PFSK-1 (cell line): Measurements from ENCODE around the gene CLIP4.

Source experiments
- FOXP2 ChIP-seq: optimal IDR thresholded peaks from 2 replicates; pipeline ENCODE3; 2011; ENCODE audit warnings: borderline replicate concordance, control low read depth, inconsistent platforms; ENCODE audit not compliant: insufficient read depth; ENCODE audit errors: extremely low read length, extremely low read depth
- POLR2AphosphoS5 ChIP-seq: IDR thresholded peaks from 2 replicates; pipeline ENCODE4 v1.6.1; 2012; ENCODE audit warnings: low read depth, mild to moderate bottlenecking, control low read depth, low read length, moderate library complexity
- SIN3A ChIP-seq: IDR thresholded peaks from 2 replicates; pipeline ENCODE4 v1.6.1; 2012; ENCODE audit warnings: mild to moderate bottlenecking, low read length, moderate library complexity, borderline replicate concordance; ENCODE audit not compliant: insufficient read depth
- TAF1 ChIP-seq: IDR thresholded peaks from 2 replicates; pipeline ENCODE4 v1.6.1; 2012; ENCODE audit warnings: low read length, control low read depth, borderline replicate concordance; ENCODE audit not compliant: insufficient read depth
- TF ChIP-seq, protein P1 (sequence below), 2 experiments: IDR thresholded peaks; 2 replicates each; pipeline versions ENCODE4 v1.6.1 to v1.8.0; 2011 to 2012; ENCODE audit warnings: low read depth in 2 of 2, low read length in 2 of 2, control low read depth in 1 of 2, inconsistent platforms in 1 of 2, mild to moderate bottlenecking in 1 of 2, moderate library complexity in 1 of 2; ENCODE audit not compliant: insufficient read depth in 1 of 2

CLIP4 gene

DNA sequence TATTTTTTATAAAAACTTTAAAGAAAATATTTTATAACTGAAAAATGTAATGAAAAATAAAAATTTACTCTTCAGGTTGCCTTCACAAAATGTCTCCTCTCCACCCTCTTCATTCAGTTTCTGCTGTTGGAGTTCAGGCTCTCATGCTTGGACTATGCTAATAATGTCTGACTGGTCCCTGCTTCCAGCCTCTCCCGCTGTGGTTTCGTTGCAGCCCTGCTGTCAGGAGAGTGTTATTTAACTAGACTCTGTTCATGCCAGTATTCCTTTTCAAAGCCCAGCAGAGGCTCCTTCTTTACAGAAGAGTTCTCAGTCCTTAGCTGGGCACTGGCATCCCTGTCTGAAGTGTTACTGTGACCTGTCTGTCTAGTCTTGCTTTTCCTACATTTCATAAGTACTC, 40.4 kb downstream of the CLIP4 start:
- TF ChIP-seq TAF1 (no peak), SIN3A (no peak), FOXP2 (no peak), POLR2AphosphoS5 (no peak)
- TF ChIP-seq, protein P1, sequence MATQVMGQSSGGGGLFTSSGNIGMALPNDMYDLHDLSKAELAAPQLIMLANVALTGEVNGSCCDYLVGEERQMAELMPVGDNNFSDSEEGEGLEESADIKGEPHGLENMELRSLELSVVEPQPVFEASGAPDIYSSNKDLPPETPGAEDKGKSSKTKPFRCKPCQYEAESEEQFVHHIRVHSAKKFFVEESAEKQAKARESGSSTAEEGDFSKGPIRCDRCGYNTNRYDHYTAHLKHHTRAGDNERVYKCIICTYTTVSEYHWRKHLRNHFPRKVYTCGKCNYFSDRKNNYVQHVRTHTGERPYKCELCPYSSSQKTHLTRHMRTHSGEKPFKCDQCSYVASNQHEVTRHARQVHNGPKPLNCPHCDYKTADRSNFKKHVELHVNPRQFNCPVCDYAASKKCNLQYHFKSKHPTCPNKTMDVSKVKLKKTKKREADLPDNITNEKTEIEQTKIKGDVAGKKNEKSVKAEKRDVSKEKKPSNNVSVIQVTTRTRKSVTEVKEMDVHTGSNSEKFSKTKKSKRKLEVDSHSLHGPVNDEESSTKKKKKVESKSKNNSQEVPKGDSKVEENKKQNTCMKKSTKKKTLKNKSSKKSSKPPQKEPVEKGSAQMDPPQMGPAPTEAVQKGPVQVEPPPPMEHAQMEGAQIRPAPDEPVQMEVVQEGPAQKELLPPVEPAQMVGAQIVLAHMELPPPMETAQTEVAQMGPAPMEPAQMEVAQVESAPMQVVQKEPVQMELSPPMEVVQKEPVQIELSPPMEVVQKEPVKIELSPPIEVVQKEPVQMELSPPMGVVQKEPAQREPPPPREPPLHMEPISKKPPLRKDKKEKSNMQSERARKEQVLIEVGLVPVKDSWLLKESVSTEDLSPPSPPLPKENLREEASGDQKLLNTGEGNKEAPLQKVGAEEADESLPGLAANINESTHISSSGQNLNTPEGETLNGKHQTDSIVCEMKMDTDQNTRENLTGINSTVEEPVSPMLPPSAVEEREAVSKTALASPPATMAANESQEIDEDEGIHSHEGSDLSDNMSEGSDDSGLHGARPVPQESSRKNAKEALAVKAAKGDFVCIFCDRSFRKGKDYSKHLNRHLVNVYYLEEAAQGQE (IDR thresholded peaks at IDR 0.05; ENCODE audit: insufficient read depth in 1 of 2, low read depth in 2 of 2, low read length in 2 of 2) = no peak

GRCh38 chr2:29157131-29157530, 41.9 kb downstream of the CLIP4 start:
- TF ChIP-seq, protein P1 (IDR thresholded peaks at IDR 0.05; ENCODE audit: insufficient read depth in 1 of 2, low read depth in 2 of 2, low read length in 2 of 2) = no peak
- no peak for TF ChIP-seq TAF1
- no peak for TF ChIP-seq FOXP2
- no peak for TF ChIP-seq POLR2AphosphoS5

GRCh38 chr2:29159125-29159524, 43.9 kb downstream of the CLIP4 start:
- no peak for TF ChIP-seq FOXP2
- no peak for TF ChIP-seq TAF1
- TF ChIP-seq POLR2AphosphoS5 = no peak
- TF ChIP-seq SIN3A = no peak
- TF ChIP-seq, protein P1 (IDR thresholded peaks at IDR 0.05; ENCODE audit: insufficient read depth in 1 of 2, low read depth in 2 of 2, low read length in 2 of 2) = no peak

DNA sequence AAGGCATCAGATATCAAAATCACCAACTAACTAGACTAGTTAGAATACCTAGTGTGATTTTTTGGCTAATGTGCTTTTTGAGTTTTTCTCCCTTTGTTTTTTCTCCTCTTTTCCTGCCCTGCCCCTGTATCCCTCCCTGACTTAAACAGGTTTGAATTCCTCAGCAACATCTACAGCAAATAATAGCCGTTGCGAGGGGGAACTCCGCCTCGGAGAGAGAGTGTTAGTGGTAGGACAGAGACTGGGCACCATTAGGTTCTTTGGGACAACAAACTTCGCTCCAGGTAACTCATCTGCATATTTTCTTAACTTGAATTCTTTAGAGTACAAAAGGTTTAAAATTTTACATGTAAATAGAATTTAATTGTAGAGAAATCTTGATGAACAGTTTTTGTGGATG, 45.0 kb downstream of the CLIP4 start:
- TF ChIP-seq, protein P1 (IDR thresholded peaks at IDR 0.05; ENCODE audit: insufficient read depth in 1 of 2, low read depth in 2 of 2, low read length in 2 of 2) = no peak
- no peak for TF ChIP-seq POLR2AphosphoS5

GRCh38 chr2:29162204-29162928, 47.2 kb downstream of the CLIP4 start:
- TF ChIP-seq POLR2AphosphoS5 (no peak), TAF1 (no peak), FOXP2 (no peak), SIN3A (no peak)
- TF ChIP-seq, protein P1 (IDR thresholded peaks at IDR 0.05; ENCODE audit: insufficient read depth in 1 of 2, low read depth in 2 of 2, low read length in 2 of 2) = no peak
